Aorta (tissue), 5 donors: Measurements from ENCODE around the gene LTB4R2. TPM values are rescaled to one million over a fixed set of nuclear protein-coding genes. Genes with fewer than 3 reads are reported as not detected.
A peak's percentile ranks its signal among the peaks of the same experiment; 100 is the strongest.

ENCODE experiments used
- ATAC-seq: fragments of 200-7000 bp; cut with Tn5 transposase; one replicate; pipeline ENCODE4 v1.9.1; 2022; ENCODE audit warnings: moderate library complexity; ENCODE audit not compliant: low FRiP score
- DNase-seq, 2 donors: peaks; one replicate each; pipeline ENCODE4 v3.0.0-alpha.2; 2020
- H3K27ac ChIP-seq, 2 donors: one replicate each; pipeline ENCODE4 v1.5.1; 2013; ENCODE audit warnings: low read length in 2 of 2, mild to moderate bottlenecking in 2 of 2, moderate library complexity in 2 of 2, control low read depth in 1 of 2, inconsistent platforms in 1 of 2, low read depth in 1 of 2
- H3K27me3 ChIP-seq, 2 donors: one replicate each; pipeline ENCODE4 v1.6.1; 2013; ENCODE audit warnings: control low read depth in 1 of 2, low read length in 1 of 2, mild to moderate bottlenecking in 1 of 2, moderate library complexity in 1 of 2; ENCODE audit not compliant: insufficient read depth in 2 of 2, control insufficient read depth in 1 of 2
- H3K36me3 ChIP-seq, 2 donors: one replicate each; pipeline ENCODE4 v1.6.1; 2013; ENCODE audit warnings: control low read depth in 1 of 2, low read length in 1 of 2, mild to moderate bottlenecking in 1 of 2; ENCODE audit not compliant: insufficient read depth in 2 of 2, control insufficient read depth in 1 of 2
- H3K4me1 ChIP-seq, 2 donors: one replicate each; pipeline ENCODE4 v1.6.1; 2013; ENCODE audit warnings: low read length in 2 of 2, control low read depth in 1 of 2, mild to moderate bottlenecking in 1 of 2, moderate library complexity in 1 of 2; ENCODE audit not compliant: insufficient read depth in 2 of 2, control insufficient read depth in 1 of 2
- H3K4me3 ChIP-seq, 2 donors: one replicate each; pipeline ENCODE4 v1.5.1; 2013; ENCODE audit warnings: low read length in 2 of 2, control low read depth in 1 of 2, mild to moderate bottlenecking in 1 of 2
- H3K9me3 ChIP-seq: one replicate; pipeline ENCODE4 v1.6.1; 2013; ENCODE audit warnings: mild to moderate bottlenecking, low read length; ENCODE audit not compliant: control insufficient read depth
- WGBS, 2 donors: extraction: QIAGEN DNeasy Blood & Tissue Kit; methylation state at CpG; one replicate each; pipeline ENCODE4 v1.1.7; 2013; 5-methylcytosine and 5-hydroxymethylcytosine counted together
- intact Hi-C, 2 donors: fragments of 100-400 bp; cut with DNase I; formaldehyde crosslinking; loops; one replicate each; pipeline versions ENCODE4 v1.14.2 to v1.15.0; 2022
- polyA plus RNA-seq, 2 donors: library from polyadenylated mRNA; stranded (reverse); fragments of 200-250 nt; gene quantifications; one replicate each; pipeline ENCODE4 v1.2.3, GENCODE V29; 2013
- total RNA-seq, 2 donors: library from RNA; stranded (reverse); fragmentation: NEBNext Ultra II Directional; extraction: Animal tissue kit (Norgen Biotek cat#: 25700); gene quantifications; one replicate each; pipeline ENCODE4 v1.2.1, GENCODE V29; 2021
- donor health status: healthy with polysubstance abuse.
- donor health status: Bipolar disorder and iron deficiency.
- donor health status: DM: no; HTN: no; CAD: no.
- donor health status: DM: no; HTN: no; CAD: no.
- donor health status: DM: yes; HTN: yes; CAD: no.

Gene LTB4R2
- total and polyA plus RNA-seq, 4 donors: 0.38 to 5.5 (median 2.3) TPM

GRCh38 chr14:24335461-24336171 is 25.7 kb downstream of the LTB4R2 start:
- Histone ChIP-seq H3K27me3 (no peaks in the 10 kb centered on the region), H3K4me3 (no peak overlapping the region), H3K27ac (no peak overlapping the region), H3K9me3 (no peaks in the 10 kb centered on the region), H3K4me1 (no peaks in the 10 kb centered on the region), H3K36me3 (no peaks in the 10 kb centered on the region)
- DNase-seq (peak in 1 of 2 donors; percentile 61), ATAC-seq (no peak)
- WGBS, 2 donors: 82 to 90% methylated on average over 12 of the region's 12 CpGs
- intact Hi-C loops: no loop called here

GRCh38 chr14:24337144-24337823 is 27.3 kb downstream of the LTB4R2 start:
- Histone ChIP-seq H3K4me1 (no peaks in the 10 kb centered on the region), H3K4me3 (no peak overlapping the region), H3K27ac (no peak overlapping the region), H3K9me3 (no peaks in the 10 kb centered on the region), H3K36me3 (no peaks in the 10 kb centered on the region), H3K27me3 (no peaks in the 10 kb centered on the region)
- intact Hi-C loops: no loop called here
- 89 to 95% methylated on average over 7 of the region's 7 CpGs for WGBS, 2 donors
- ATAC-seq (no peak), DNase-seq (no peak)

- H3K4me3 ChIP-seq: no peak overlapping the region
- DNase-seq: no peak
- no peaks in the 10 kb centered on the region for H3K27me3 ChIP-seq
- intact Hi-C loops: no loop called here
- no peaks in the 10 kb centered on the region for H3K36me3 ChIP-seq
- H3K27ac ChIP-seq: no peak overlapping the region
- WGBS, 2 donors: 91 to 94% methylated on average over 8 of the region's 8 CpGs
- no peaks in the 10 kb centered on the region for H3K4me1 ChIP-seq
- no peak for ATAC-seq
- H3K9me3 ChIP-seq: no peaks in the 10 kb centered on the region
These were observed 27.9 kb downstream of the LTB4R2 start for GRCh38 chr14:24337824-24338175.

GRCh38 chr14:24338843-24339242 is 28.9 kb downstream of the LTB4R2 start:
- H3K27me3 ChIP-seq: no peaks in the 10 kb centered on the region
- H3K9me3 ChIP-seq: no peaks in the 10 kb centered on the region
- ATAC-seq (no peak), DNase-seq (no peak)
- H3K4me1 ChIP-seq: no peaks in the 10 kb centered on the region
- no peak overlapping the region for H3K27ac ChIP-seq
- H3K4me3 ChIP-seq: no peak overlapping the region
- intact Hi-C loops: no loop called here
- WGBS, 2 donors: 88 to 91% methylated on average over 14 of the region's 14 CpGs
- H3K36me3 ChIP-seq: no peaks in the 10 kb centered on the region

- ATAC-seq (peak; percentile 54), DNase-seq (peak; percentile 66 to 81)
- 22 to 23% methylated on average over 51 of the region's 51 CpGs for WGBS, 2 donors
- H3K27ac ChIP-seq: no peak within 1 kb of the TSS
- intact Hi-C loops: no loop called here
- no peaks in the 10 kb centered on the region for H3K9me3 ChIP-seq
- H3K4me3 ChIP-seq: no peak within 1 kb of the TSS
- H3K36me3 ChIP-seq: no peaks in the 10 kb centered on the region
- H3K27me3 ChIP-seq: no peaks in the 10 kb centered on the region
- H3K4me1 ChIP-seq: no peaks in the 10 kb centered on the region
These were observed 29.6 kb downstream of the LTB4R2 start, which contains the start of gene RIPK3 for GRCh38 chr14:24339284-24340151. TSS of gene RIPK3 (minus strand) at chr14:24339991. CDS start at chr14:24339826, 165 bp downstream.

- no peak overlapping the region for H3K27ac ChIP-seq
- H3K4me1 ChIP-seq: no peaks in the 10 kb centered on the region
- intact Hi-C loops: no loop called here
- H3K4me3 ChIP-seq: no peak overlapping the region
- H3K9me3 ChIP-seq: no peaks in the 10 kb centered on the region
- WGBS, 2 donors: 97 to 100% methylated on average over 1 of the region's 1 CpG
- no peaks in the 10 kb centered on the region for H3K27me3 ChIP-seq
- no peaks in the 10 kb centered on the region for H3K36me3 ChIP-seq
- ATAC-seq (no peak), DNase-seq (no peak)
These were observed 30.7 kb downstream of the LTB4R2 start for GRCh38 chr14:24340606-24341005.

GRCh38 chr14:24342889-24343288 is 32.9 kb downstream of the LTB4R2 start:
- no peak for ATAC-seq
- no peaks in the 10 kb centered on the region for H3K9me3 ChIP-seq
- no peaks in the 10 kb centered on the region for H3K27me3 ChIP-seq
- H3K27ac ChIP-seq: no peak overlapping the region
- 96 to 97% methylated on average over 4 of the region's 4 CpGs for WGBS, 2 donors
- H3K4me3 ChIP-seq: no peak overlapping the region
- H3K36me3 ChIP-seq: no peaks in the 10 kb centered on the region
- no peak for DNase-seq
- intact Hi-C loops: no loop called here
- H3K4me1 ChIP-seq: no peaks in the 10 kb centered on the region

GRCh38 chr14:24343795-24344660 is 34.1 kb downstream of the LTB4R2 start:
- WGBS, 2 donors: 75 to 77% methylated on average over 7 of the region's 7 CpGs
- H3K27ac ChIP-seq: no peak overlapping the region
- no peak for DNase-seq

More at GRCh38 chr14:24343795-24344660, 34.1 kb downstream of the LTB4R2 start:
- Histone ChIP-seq H3K4me1 (no peaks in the 10 kb centered on the region), H3K36me3 (no peaks in the 10 kb centered on the region), H3K9me3 (no peaks in the 10 kb centered on the region), H3K4me3 (no peak overlapping the region), H3K27me3 (no peaks in the 10 kb centered on the region)
- intact Hi-C loops: no loop called here
- no peak for ATAC-seq
